Measurements from ENCODE around the gene SYNGAP1.
"Not testable (repeated sequence)": the region's sequence is repeated elsewhere in the genome, so short reads cannot be mapped to it uniquely, and the experiment has no call there.

SYNGAP1 gene

DNA sequence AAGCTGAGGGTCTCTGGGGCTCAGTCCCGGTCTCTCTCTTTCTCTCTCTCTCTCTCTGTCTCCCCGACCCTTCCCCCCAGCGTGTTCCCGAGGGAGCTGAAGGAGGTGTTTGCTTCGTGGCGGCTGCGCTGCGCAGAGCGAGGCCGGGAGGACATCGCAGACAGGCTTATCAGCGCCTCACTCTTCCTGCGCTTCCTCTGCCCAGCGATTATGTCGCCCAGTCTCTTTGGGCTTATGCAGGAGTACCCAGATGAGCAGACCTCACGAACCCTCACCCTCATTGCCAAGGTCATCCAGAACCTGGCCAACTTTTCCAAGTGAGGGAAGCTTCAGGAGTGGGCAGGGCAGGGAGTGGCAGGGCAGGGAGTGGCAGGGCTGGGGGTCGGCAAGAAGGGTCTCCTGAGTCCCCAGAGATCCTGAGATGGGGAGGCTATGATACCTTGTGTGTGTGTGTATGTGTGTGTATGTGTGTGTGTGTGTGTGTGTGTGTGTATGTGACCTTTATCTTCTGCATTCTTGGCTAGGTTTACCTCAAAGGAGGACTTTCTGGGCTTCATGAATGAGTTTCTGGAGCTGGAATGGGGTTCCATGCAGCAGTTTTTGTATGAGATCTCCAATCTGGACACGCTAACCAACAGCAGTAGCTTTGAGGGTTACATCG is 20.9 kb downstream of the SYNGAP1 start:
- DNase-seq, result no peak

GRCh38 chr6:33441457-33441856 is 21.6 kb downstream of the SYNGAP1 start:
- no peak for DNase-seq

DNA sequence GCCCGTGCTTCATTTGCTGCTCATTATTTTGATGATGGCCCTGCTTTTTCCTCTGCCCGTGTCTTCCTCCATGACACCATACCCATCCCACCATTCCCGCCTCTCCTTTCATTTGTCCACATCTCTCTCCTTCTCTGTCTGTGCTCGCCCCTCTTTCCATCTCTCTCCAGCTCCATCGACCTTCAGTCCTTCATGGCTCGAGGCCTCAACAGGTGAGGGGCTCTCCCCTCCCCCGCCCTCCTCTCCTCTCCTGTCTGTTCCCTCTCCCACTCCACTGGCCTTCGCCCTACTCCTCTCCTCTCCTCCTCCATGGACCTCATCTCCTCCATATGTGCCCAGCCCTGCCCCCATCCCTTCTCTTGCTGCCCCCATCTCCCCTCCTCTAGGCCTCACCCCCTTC is 22.4 kb downstream of the SYNGAP1 start:
- DNase-seq, result no peak

GRCh38 chr6:33443025-33443424 is 23.2 kb downstream of the SYNGAP1 start:
- DNase-seq, result no peak

- DNase-seq, result no peak
Measured at GRCh38 chr6:33443619-33444504, 24.0 kb downstream of the SYNGAP1 start.

DNA sequence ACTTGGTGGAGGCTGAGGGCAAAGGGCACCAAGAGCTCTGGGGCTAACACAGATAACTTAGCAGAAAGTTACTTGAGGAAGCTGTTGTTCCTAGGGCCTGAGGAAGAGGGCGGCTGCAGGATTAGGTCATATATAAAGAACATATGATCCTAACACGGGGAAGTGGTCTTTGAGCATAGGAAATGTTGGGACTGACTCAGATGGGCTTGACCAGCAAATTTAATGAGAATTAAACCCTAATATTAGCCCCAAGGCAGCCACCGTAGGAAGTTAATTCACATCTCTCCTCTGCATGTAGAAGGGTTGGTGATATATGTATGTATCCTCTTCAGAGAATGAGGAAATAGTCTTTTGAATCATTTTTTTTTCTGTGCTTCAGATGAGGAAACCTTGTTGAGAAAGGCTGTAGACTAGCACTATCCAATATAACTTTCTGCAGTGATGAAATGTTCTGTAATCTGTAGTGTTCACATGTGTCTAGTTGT is 25.3 kb downstream of the SYNGAP1 start:
- no peak for DNase-seq

GRCh38 chr6:33446356-33446755 is 26.5 kb downstream of the SYNGAP1 start:
- DNase-seq, result no peak

DNA sequence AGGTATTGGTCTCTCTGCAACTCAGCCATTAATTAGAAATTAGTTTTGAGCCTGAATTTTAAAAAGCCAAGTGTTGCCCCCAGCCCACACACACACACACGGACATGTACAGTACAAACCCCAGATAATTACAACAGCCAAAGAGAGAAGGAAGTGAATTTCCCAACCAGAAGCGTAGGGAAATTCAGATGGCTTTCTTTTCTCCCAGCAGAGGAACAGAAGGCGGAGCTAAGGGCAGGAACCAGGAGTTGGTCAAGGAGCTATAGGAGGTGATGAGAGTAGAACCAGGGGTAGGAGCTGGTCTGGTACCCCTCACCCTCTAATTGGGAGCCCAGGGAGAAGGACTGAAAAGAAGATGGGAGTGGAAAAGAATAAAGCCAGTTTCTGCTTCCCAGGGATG is 30.6 kb downstream of the SYNGAP1 start:
- DNase-seq, result no peak

GRCh38 chr6:33451606-33452005 is 31.7 kb downstream of the SYNGAP1 start:
- no peak for DNase-seq

GRCh38 chr6:33452496-33452895 is 32.6 kb downstream of the SYNGAP1 start:
- DNase-seq, result no peak

DNA sequence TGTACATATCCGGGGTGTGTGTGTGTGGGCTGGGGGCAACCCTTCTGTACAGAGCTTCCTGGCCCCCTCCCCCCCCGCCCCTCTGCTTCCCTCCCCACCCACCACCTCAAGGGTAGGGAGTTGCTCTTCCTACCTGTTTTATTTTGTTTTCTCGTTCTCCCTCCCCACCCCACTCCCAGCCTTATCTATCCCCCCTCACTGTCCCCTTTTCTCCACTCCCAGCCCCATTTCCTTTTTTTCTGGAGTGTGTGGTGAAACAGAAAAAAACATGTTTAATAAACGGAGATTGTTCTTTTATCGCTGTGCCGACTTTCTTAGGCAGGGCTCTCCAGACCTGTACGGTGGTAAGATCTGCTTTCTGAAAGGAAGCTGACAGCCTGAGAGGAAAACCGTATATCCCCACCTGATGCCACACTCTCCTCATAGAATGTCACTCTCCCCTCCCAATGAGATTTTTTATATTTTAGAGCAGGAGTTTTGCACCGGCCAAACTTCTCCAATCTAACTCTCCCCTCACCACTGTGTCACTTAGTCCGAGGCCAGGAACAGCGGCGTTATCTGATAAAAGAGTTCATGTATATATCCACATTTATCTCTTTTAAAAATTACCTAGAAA is 33.6 kb downstream of the SYNGAP1 start:
- no peak for DNase-seq

DNA sequence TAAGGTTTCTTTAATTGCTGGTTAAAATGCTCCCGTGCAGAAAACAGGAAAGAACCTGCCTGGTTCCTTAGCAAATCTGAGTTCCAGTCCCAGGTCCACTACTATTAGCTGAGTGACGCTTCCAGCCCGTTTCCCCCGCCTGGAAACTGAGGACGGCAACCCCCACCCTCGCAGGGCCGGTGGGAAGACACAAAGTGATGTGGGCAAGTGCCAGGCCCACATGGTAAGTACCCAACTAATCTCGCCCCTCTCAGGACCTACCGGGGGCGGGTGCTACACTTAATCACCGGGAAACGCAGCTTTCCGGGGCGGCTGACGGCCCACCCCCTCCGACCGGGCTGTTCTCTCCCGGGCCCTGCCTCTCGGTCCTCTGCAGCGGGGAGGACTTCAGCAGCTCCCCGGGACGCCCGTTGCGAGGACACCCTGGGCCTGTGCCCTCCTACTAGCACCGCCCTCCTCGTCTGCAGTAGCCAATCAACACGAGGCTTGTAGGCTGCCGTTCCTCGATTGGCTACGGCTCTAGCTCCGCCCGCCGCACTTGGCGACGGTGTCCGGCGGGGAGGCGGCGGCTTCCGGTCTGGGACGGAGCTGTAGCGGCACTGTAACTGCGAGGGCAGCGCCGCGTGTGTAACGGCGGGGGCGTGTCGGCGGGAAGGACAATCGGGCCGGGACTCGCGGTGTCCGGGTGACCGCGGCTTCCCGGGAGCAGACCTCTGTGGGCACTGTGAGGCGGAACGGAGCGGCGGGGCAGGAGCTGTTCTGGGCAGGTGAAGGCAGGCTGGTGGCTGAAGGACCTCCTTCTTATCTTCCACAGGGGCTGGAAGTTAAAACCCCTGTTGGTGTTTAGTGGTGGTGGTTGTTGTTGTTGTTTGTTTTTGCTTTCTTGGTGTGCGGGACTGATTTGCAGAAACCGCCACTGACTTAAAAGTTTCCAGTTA is 34.4 kb downstream of the SYNGAP1 start, which contains the start of gene ZBTB9:
ZBTB9 (plus strand) TSS at position 568 of the 938 bp plus-strand sequence. CDS start 525 bp downstream, outside the sequence.
- peak; percentile 95 for DNase-seq

GRCh38 chr6:33455051-33455450 is 35.2 kb downstream of the SYNGAP1 start:
- DNase-seq, result no peak

DNA sequence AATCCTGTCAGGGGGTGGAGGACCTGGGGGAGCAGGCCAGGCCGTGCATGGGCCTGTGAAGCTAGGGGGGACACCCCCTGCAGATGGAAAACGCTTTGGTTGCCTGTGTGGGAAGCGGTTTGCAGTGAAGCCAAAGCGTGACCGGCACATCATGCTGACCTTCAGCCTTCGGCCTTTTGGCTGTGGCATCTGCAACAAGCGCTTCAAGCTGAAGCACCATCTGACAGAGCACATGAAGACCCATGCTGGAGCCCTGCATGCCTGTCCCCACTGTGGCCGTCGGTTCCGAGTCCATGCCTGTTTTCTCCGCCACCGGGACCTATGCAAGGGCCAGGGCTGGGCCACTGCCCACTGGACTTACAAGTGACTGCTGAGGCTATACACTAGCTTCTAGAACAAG is 36.3 kb downstream of the SYNGAP1 start:
- no peak for DNase-seq

- no peak for DNase-seq
Measured at GRCh38 chr6:33458676-33459075, 38.8 kb downstream of the SYNGAP1 start.

GRCh38 chr6:33459226-33459625 is 39.4 kb downstream of the SYNGAP1 start:
- DNase-seq, result no peak

GRCh38 chr6:33466075-33466735 is 46.3 kb downstream of the SYNGAP1 start:
- no peak for DNase-seq

DNA sequence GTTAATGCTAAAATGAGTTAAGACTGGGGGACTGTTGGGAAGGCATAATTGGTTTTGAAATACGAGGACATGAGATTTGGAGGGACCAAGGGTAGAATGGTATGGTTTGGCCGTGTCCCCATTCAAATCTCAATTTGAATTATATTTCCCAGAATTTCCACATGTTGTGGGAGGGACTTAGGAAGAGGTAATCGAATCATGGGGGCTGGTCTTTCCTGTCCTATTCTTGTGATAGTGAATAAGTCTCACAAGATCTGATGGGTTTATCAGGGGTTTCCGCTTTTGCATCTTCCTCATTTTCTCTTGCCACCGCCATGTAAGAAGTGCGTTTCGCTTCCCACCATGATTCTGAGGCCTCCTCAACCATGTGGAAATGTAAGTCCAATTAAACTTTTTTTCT is 47.2 kb downstream of the SYNGAP1 start:
- no peak for DNase-seq

DNA sequence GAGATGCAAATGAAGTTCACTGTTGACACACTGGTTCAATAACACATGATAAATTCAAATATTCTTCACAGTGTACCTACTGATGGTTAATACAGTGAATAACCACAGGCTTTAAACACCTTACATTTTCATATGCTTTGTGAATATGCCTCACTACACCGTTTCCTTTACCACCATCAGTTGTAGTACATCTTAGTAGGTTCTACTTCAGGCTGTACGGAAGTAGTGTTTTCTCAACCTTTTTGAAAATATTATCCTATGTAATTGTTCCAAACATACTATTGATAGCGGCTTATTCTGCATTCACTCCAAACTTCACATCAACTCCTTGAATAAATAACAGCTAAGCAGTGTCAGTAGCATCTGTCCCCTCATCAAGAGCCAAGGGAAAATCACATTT is 49.8 kb downstream of the SYNGAP1 start:
- DNase-seq, result no peak

- DNase-seq, result no peak
Measured at GRCh38 chr6:33477864-33478263, 58.0 kb downstream of the SYNGAP1 start.

DNA sequence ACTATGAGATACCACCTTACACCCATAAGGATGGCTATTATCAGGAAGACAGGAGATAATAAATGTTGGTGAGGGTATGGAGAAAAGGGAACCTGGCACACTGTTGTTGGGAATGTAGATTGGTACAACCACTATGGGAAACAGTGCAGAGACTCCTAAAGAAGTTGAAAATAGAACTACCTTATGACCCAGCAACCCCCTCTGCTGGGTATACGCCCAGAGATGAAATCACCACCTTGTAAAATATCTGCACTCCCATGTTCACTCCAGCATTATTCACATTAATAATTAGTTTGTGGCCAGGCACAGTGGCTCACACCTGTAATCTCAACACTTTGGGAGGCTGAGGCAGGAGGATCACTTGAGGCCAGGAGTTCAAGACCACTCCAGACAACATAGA is 61.3 kb downstream of the SYNGAP1 start:
- DNase-seq, result no peak

GRCh38 chr6:33482620-33483019 is 62.8 kb downstream of the SYNGAP1 start:
- DNase-seq, result not testable (repeated sequence)
